HepG2 (cell line): Measurements from ENCODE around the gene DUSP12. TPM values are rescaled to one million over a fixed set of nuclear protein-coding genes. Genes with fewer than 3 reads are reported as not detected.

Experiments used
- ATAC-seq: fragments of 200-7000 bp; cut with Tn5 transposase; 3 replicates; pipeline ENCODE4 v1.9.1; 2020; ENCODE audit warnings: mild to moderate bottlenecking, moderate library complexity
- BruUV-seq: library from RNA; stranded (reverse); fragments of 400-500 nt; replicated peaks from 2 replicates; lab custom pipeline; 2021; lab: Mats Ljungman, UMichigan
- CTCF ChIA-PET: fragments of 300-600 bp; formaldehyde crosslinking; extraction: SDS; loops from one replicate; lab custom pipeline; 2021; ENCODE audit warnings: low total read pairs, inconsistent platforms, low intra/inter-chr PET ratio; lab: Yijun Ruan, JAX
- POLR2A ChIA-PET: fragments of 350-600 bp; sonication (Branson Sonifier 250); formaldehyde crosslinking; loops from one replicate; lab custom pipeline; 2020; ENCODE audit warnings: antibody characterized with exemption, inconsistent platforms; lab: Yijun Ruan, JAX
- DNase-seq: peaks from one replicate; pipeline ENCODE4 v3.0.0-alpha.2; 2015; ENCODE audit warnings: low spot score
- FAIRE-seq: peaks from 3 replicates; lab custom pipeline; 2011; peaks lifted over from hg19 to GRCh38; lab: Jason Lieb, UNC
- H2AFZ ChIP-seq: one replicate; pipeline ENCODE4 v1.6.1; 2011; ENCODE audit warnings: low read length, inconsistent platforms
- H3K27ac ChIP-seq: fragments of 300-600 bp; 3 replicates; pipeline ENCODE4 v1.8.0; 2011; ENCODE audit warnings: mixed run types, mild to moderate bottlenecking, mixed read lengths, low read length, inconsistent platforms; ENCODE audit not compliant: insufficient read depth; ENCODE audit errors: extremely low read length
- H3K27me3 ChIP-seq, 2 experiments: fragments of 200-600 bp in 1 of 2; 2 replicates in 1 of 2; 3 replicates in 1 of 2; pipeline versions ENCODE4 v1.6.0 to v1.8.0; 2011; ENCODE audit warnings: low read length in 2 of 2, mild to moderate bottlenecking in 2 of 2, moderate library complexity in 2 of 2, inconsistent platforms in 1 of 2; ENCODE audit not compliant: insufficient read depth in 2 of 2, control insufficient read depth in 1 of 2
- H3K36me3 ChIP-seq, 2 experiments: fragments of 200-600 bp in 1 of 2; replicated peaks in 1 of 2; 2 replicates in 1 of 2; 3 replicates in 1 of 2; pipeline versions ENCODE4 v1.5.1 to v1.8.0; 2011; ENCODE audit warnings: low read length in 2 of 2, inconsistent platforms in 1 of 2; ENCODE audit not compliant: insufficient read depth in 2 of 2, control insufficient read depth in 1 of 2
- H3K4me1 ChIP-seq: 2 replicates; pipeline ENCODE4 v1.5.1; 2012; ENCODE audit warnings: low read length, inconsistent platforms; ENCODE audit not compliant: insufficient read depth
- H3K4me2 ChIP-seq: 2 replicates; pipeline ENCODE4 v1.6.0; 2011; ENCODE audit warnings: low read depth, low read length, inconsistent platforms
- H3K4me3 ChIP-seq, 3 experiments: fragments of 200-600 bp in 1 of 3; sonication (generic), shearing (Covaris generic) in 1 of 3; replicated peaks in 1 of 3; 2 replicates each; pipeline ENCODE4 v1.5.1; 2011 to 2016; ENCODE audit warnings: low read length in 3 of 3, inconsistent platforms in 2 of 3, low read depth in 2 of 3, mild to moderate bottlenecking in 2 of 3, control low read depth in 1 of 3, mixed read lengths in 1 of 3; ENCODE audit not compliant: insufficient read depth in 1 of 3
- H3K79me2 ChIP-seq: one replicate; pipeline ENCODE4 v1.6.1; 2011; ENCODE audit warnings: low read length, inconsistent platforms; ENCODE audit not compliant: insufficient read depth
- H3K9ac ChIP-seq: 2 replicates; pipeline ENCODE4 v1.6.0; 2011; ENCODE audit warnings: mild to moderate bottlenecking, low read depth, low read length, inconsistent platforms; ENCODE audit not compliant: insufficient read depth
- H3K9me3 ChIP-seq: 2 replicates; pipeline ENCODE4 v1.5.1; 2012; ENCODE audit warnings: mild to moderate bottlenecking, low read length
- H4K20me1 ChIP-seq: 2 replicates; pipeline ENCODE4 v1.6.0; 2011; ENCODE audit warnings: inconsistent platforms, mild to moderate bottlenecking, low read length, moderate library complexity; ENCODE audit not compliant: insufficient read depth
- CBX2 ChIP-seq, 2 experiments: fragments of 200-600 bp in 1 of 2; sonication (generic); formaldehyde crosslinking in 1 of 2; IDR thresholded peaks; 2 replicates each; pipeline versions ENCODE4 v1.7.0 to v1.8.1; 2018 to 2022; ENCODE audit warnings: low read depth in 2 of 2, low read length in 1 of 2, mild to moderate bottlenecking in 1 of 2, missing genetic modification reagents in 1 of 2
- CEBPB ChIP-seq: IDR thresholded peaks from 2 replicates; pipeline ENCODE4 v1.6.1; 2011; ENCODE audit warnings: low read depth, low read length, improper control_type of control experiment, borderline replicate concordance
- CEBPG ChIP-seq: IDR thresholded peaks from 2 replicates; pipeline ENCODE4 v1.6.1; 2016
- CREB1 ChIP-seq, 2 experiments: fragments of 450-650 bp in 1 of 2; IDR thresholded peaks; 2 replicates each; pipeline ENCODE4 v1.6.1; 2016 to 2017; ENCODE audit warnings: control low read depth in 1 of 2, mild to moderate bottlenecking in 1 of 2, missing compliant biosample characterization in 1 of 2, missing genetic modification characterization in 1 of 2
- DPF2 ChIP-seq: sonication (generic); formaldehyde crosslinking; IDR thresholded peaks from 2 replicates; pipeline ENCODE4 v1.4.0; 2020; ENCODE audit warnings: mild to moderate bottlenecking, low read depth, missing genetic modification reagents, borderline replicate concordance
- EP300 ChIP-seq, 3 experiments: sonication (generic) in 1 of 3; formaldehyde crosslinking in 1 of 3; IDR thresholded peaks; 2 replicates each; pipeline versions ENCODE4 v1.5.1 to v1.6.1; 2011 to 2020; ENCODE audit warnings: low read depth in 2 of 3, low read length in 2 of 3, borderline replicate concordance in 1 of 3, improper control_type of control experiment in 1 of 3, mild to moderate bottlenecking in 1 of 3, missing genetic modification reagents in 1 of 3, moderate library complexity in 1 of 3
- MTF1 ChIP-seq: sonication (generic); formaldehyde crosslinking; IDR thresholded peaks from 2 replicates; pipeline ENCODE4 v1.5.0; 2020; ENCODE audit warnings: missing genetic modification reagents
- NR0B2 ChIP-seq: sonication (generic); formaldehyde crosslinking; IDR thresholded peaks from 2 replicates; pipeline ENCODE4 v1.4.0; 2020; ENCODE audit warnings: mild to moderate bottlenecking, missing genetic modification reagents
- PHB2 ChIP-seq: fragments of 450-650 bp; IDR thresholded peaks from 2 replicates; pipeline ENCODE4 v1.6.1; 2018; ENCODE audit not compliant: partially characterized antibody
- RERE ChIP-seq: IDR thresholded peaks from 2 replicates; pipeline ENCODE4 v1.6.1; 2016; ENCODE audit warnings: low read depth, missing genetic modification reagents, missing compliant biosample characterization
- SIX1 ChIP-seq: sonication (generic); formaldehyde crosslinking; IDR thresholded peaks from 2 replicates; pipeline ENCODE4 v1.4.0; 2020; ENCODE audit warnings: missing genetic modification reagents, borderline replicate concordance
- SMARCE1 ChIP-seq: fragments of 450-650 bp; IDR thresholded peaks from 2 replicates; pipeline ENCODE4 v1.6.1; 2017; ENCODE audit warnings: borderline replicate concordance
- WIZ ChIP-seq: sonication (generic); formaldehyde crosslinking; IDR thresholded peaks from 2 replicates; pipeline ENCODE4 v1.5.1; 2020; ENCODE audit warnings: mild to moderate bottlenecking, missing genetic modification reagents
- ZNF121 ChIP-seq: sonication (generic); formaldehyde crosslinking; IDR thresholded peaks from 2 replicates; pipeline ENCODE4 v1.5.0; 2020; ENCODE audit warnings: mild to moderate bottlenecking, missing genetic modification reagents
- ZNF30 ChIP-seq: sonication (generic); formaldehyde crosslinking; IDR thresholded peaks from 2 replicates; pipeline ENCODE4 v1.5.0; 2020; ENCODE audit warnings: mild to moderate bottlenecking, missing genetic modification reagents
- ZNF383 ChIP-seq: sonication (generic); formaldehyde crosslinking; IDR thresholded peaks from 2 replicates; pipeline ENCODE4 v1.4.0; 2020; ENCODE audit warnings: missing genetic modification reagents, mild to moderate bottlenecking, borderline replicate concordance
- ZNF605 ChIP-seq: sonication (generic); formaldehyde crosslinking; IDR thresholded peaks from 2 replicates; pipeline ENCODE4 v1.8.0; 2022; ENCODE audit warnings: mild to moderate bottlenecking, missing genetic modification reagents
- ZSCAN12 ChIP-seq: sonication (generic); formaldehyde crosslinking; IDR thresholded peaks from 2 replicates; pipeline ENCODE4 v1.9.0; 2021; ENCODE audit warnings: mild to moderate bottlenecking, missing genetic modification reagents
- in situ Hi-C: cut with HindIII; loops from 2 replicates; pipeline ENCODE4 v1.10.0; 2017; ENCODE audit warnings: low pct_unique_long_range_greater_than_20kb; ENCODE audit not compliant: extremely low pct_ligation_motif_present
- intact Hi-C: fragments of 100-400 bp; cut with micrococcal nuclease; formaldehyde crosslinking; loops from one replicate; pipeline ENCODE4 v1.10.0; 2022; ENCODE audit not compliant: unreplicated experiment
- polyA plus RNA-seq, 8 experiments: library from polyadenylated mRNA; depleted of rRNA in 3 of 8; stranded (reverse) in 7 of 8; unstranded in 1 of 8; fragments of >200 nt; fragmentation: Illumina TruSeq in 4 of 8; extraction: Trizol in 4 of 8; gene quantifications; 2 replicates each; pipeline versions ENCODE4 v1.2.1 to v1.2.3, GENCODE V29; 2011 to 2016; ENCODE audit warnings: low read depth in 4 of 8, missing spikeins in 1 of 8, mixed read lengths in 1 of 8; ENCODE audit not compliant: insufficient read depth in 1 of 8
- total RNA-seq, 5 experiments: library from RNA; depleted of rRNA; stranded (reverse); fragments of >200 nt; fragmentation: Illumina TruSeq; extraction: Trizol; gene quantifications; 2 replicates each; pipeline ENCODE4 v1.2.3, GENCODE V29; 2016; ENCODE audit warnings: low read depth in 1 of 5

The DUSP12 gene
- total and polyA plus RNA-seq, 2 of the 13 experiments (the other 11 are each of a cell fraction or from before 2014, with no cell fraction given) = 36.7 to 37.1 TPM

GRCh38 chr1:161768461-161768860 is 18.9 kb downstream of the DUSP12 start (continued):
- TF ChIP-seq RERE (CRISPR knock-in tag) (no peak), CEBPB (peak; percentile 58), CEBPG (CRISPR knock-in tag) (0 out of 2 replicates have a peak, but pooled peaks have one; percentile 22), ZNF121 (CRISPR knock-in tag) (peak; percentile 89)

- FAIRE-seq = no peak
- Histone ChIP-seq H3K9ac (no peak overlapping the region), H2AFZ (no peak overlapping the region), H3K79me2 (peaks cover 48% of the 10 kb centered on the region), H4K20me1 (no peaks in the 10 kb centered on the region; the same call in 1 of the 2 replicates), H3K27ac (no peak overlapping the region), H3K27me3 (no peaks in the 10 kb centered on the region; a peak in 1 of 5 replicates), H3K4me3 (no peak overlapping the region), H3K4me2 (no peak overlapping the region), H3K36me3 (no peaks in the 10 kb centered on the region), H3K4me1 (peaks cover 20% of the 10 kb centered on the region), H3K9me3 (no peaks in the 10 kb centered on the region)
- POLR2A ChIA-PET = no interaction called here
- ATAC-seq = no peak
- in situ Hi-C loops = no loop called here
- DNase-seq = no peak
- BruUV-seq = no TSS peak
- intact Hi-C loops = no loop called here
- CTCF ChIA-PET = no interaction called here
- TF ChIP-seq ZNF605 (CRISPR knock-in tag) = no peak
- TF ChIP-seq SMARCE1 = no peak
- TF ChIP-seq ZNF383 (CRISPR knock-in tag) = no peak
- no peak for TF ChIP-seq CREB1 (IDR thresholded peaks at IDR 0.05)
- no peak for TF ChIP-seq CREB1 (CRISPR knock-in tag; IDR thresholded peaks at IDR 0.05)
- no peak for TF ChIP-seq ZNF30 (CRISPR knock-in tag)
- TF ChIP-seq PHB2 = no peak
- no peak for TF ChIP-seq DPF2 (CRISPR knock-in tag)
- TF ChIP-seq MTF1 (CRISPR knock-in tag) = no peak
- TF ChIP-seq CBX2 (IDR thresholded peaks at IDR 0.05; ENCODE audit: low read depth, low read length) = no peak
- no peak for TF ChIP-seq CBX2 (CRISPR knock-in tag; IDR thresholded peaks at IDR 0.05; ENCODE audit: low read depth)
- TF ChIP-seq SIX1 (CRISPR knock-in tag) = no peak
- no peak for TF ChIP-seq ZSCAN12 (CRISPR knock-in tag)
- no peak for TF ChIP-seq EP300 (IDR thresholded peaks at IDR 0.05; ENCODE audit: low read depth in 2 of 2, low read length in 2 of 2)
- TF ChIP-seq EP300 (CRISPR knock-in tag; IDR thresholded peaks at IDR 0.05; ENCODE audit: borderline replicate concordance) = no peak
- no peak for TF ChIP-seq WIZ (CRISPR knock-in tag)
- no peak for TF ChIP-seq NR0B2 (CRISPR knock-in tag)
Measured at GRCh38 chr1:161768986-161769672, 19.5 kb downstream of the DUSP12 start.
